ENCODE data around the gene SPINK1.

DNA sequence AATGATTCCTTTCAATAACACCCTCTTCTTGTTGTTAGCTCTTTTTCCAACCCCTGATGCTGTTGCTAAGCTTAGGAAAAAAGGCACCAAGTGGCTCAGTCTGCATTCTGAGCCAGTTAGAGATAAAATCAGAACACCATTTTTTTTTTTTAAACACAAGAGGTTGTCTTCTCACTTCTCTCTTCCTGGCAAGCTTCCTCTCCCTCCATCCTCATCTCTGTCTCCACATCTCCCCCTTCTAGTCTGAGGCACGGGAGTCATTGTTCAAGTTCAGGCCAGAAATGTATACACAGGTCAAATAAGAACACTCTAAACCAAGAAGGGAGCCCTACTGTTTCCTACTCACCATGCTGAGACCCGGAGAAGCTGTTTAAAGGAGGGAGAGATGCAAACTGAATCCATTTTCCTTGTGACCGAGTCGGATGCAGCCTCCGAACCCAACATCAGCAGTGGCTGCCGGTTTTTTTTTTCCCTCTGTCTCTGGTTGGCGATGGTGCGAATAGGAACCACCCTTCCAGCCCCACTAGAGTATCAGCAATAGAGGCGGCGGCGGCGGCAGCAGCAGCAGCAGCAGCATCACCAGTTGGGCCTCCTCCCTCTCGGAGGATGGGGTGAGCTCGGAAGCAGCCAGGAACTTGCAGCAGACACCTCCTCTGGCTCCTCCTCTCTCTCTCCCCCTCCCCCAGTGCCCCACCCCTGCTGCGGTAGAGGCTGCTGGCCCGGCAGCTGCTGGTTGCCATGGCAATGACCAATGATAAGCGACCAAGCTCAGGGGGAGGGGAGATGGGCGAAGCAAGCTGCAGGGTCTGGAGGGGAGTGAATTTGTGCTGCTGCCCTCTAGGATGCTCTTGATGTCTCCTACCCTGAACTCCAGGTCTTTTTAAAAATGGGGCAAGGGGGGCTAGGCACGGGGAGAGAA is 49.1 kb downstream of the SPINK1 start, which contains the start of gene JAKMIP2:
- TF ChIP-seq, protein P1, sequence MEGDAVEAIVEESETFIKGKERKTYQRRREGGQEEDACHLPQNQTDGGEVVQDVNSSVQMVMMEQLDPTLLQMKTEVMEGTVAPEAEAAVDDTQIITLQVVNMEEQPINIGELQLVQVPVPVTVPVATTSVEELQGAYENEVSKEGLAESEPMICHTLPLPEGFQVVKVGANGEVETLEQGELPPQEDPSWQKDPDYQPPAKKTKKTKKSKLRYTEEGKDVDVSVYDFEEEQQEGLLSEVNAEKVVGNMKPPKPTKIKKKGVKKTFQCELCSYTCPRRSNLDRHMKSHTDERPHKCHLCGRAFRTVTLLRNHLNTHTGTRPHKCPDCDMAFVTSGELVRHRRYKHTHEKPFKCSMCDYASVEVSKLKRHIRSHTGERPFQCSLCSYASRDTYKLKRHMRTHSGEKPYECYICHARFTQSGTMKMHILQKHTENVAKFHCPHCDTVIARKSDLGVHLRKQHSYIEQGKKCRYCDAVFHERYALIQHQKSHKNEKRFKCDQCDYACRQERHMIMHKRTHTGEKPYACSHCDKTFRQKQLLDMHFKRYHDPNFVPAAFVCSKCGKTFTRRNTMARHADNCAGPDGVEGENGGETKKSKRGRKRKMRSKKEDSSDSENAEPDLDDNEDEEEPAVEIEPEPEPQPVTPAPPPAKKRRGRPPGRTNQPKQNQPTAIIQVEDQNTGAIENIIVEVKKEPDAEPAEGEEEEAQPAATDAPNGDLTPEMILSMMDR (optimal IDR thresholded peaks at IDR 0.05 in 1 of 3, IDR thresholded peaks at IDR 0.05 in 1 of 3, conservative IDR thresholded peaks at IDR 0.05 in 1 of 3; ENCODE audit: extremely low read depth in 1 of 3, insufficient read depth in 2 of 3, low read length in 3 of 3) = no peak
- TF ChIP-seq EZH2 (IDR thresholded peaks at IDR 0.05; ENCODE audit: low read length) = no peak
